Spinal cord (tissue), 10 donors: ENCODE data around the gene RPTOR. TPM values are rescaled to one million over a fixed set of nuclear protein-coding genes. Genes with fewer than 3 reads are reported as not detected.

Experiments
- DNase-seq, 6 donors: peaks; one replicate each; pipeline versions ENCODE4 v3.0.0 to v3.0.0-alpha.2; 2013 to 2015; ENCODE audit warnings: low spot score in 6 of 6, low read depth in 4 of 6
- H3K27ac ChIP-seq: one replicate; pipeline ENCODE4 v1.5.1; 2013; ENCODE audit warnings: low read depth, low read length, control low read depth
- H3K27me3 ChIP-seq: one replicate; pipeline ENCODE4 v1.6.1; 2013; ENCODE audit warnings: low read length; ENCODE audit not compliant: control insufficient read depth, insufficient read depth
- H3K36me3 ChIP-seq: one replicate; pipeline ENCODE4 v1.6.1; 2013; ENCODE audit warnings: low read length; ENCODE audit not compliant: control insufficient read depth, insufficient read depth
- H3K4me1 ChIP-seq: one replicate; pipeline ENCODE4 v1.6.1; 2013; ENCODE audit warnings: low read length; ENCODE audit not compliant: control insufficient read depth, insufficient read depth
- H3K4me3 ChIP-seq: one replicate; pipeline ENCODE4 v1.5.1; 2013; ENCODE audit warnings: low read depth, low read length, control low read depth
- H3K9me3 ChIP-seq: one replicate; pipeline ENCODE4 v1.6.1; 2013; ENCODE audit warnings: low read length; ENCODE audit not compliant: control insufficient read depth, insufficient read depth
- WGBS: methylation state at CpG from one replicate; pipeline ENCODE4 v1.1.5; 2013; ENCODE audit warnings: missing lambda C conversion rate; ENCODE audit not compliant: insufficient coverage; 5-methylcytosine and 5-hydroxymethylcytosine counted together
- polyA plus RNA-seq, 2 donors: library from polyadenylated mRNA; unstranded; fragments of 120-200 nt; gene quantifications; one replicate each; pipeline ENCODE4 v1.2.1, GENCODE V29; 2013; ENCODE audit not compliant: insufficient read length in 2 of 2
- total RNA-seq, 2 donors: library from RNA; depleted of rRNA in 1 of 2; stranded (reverse); fragments of 120-200 nt in 1 of 2; fragments of >200 nt in 1 of 2; gene quantifications; one replicate each; pipeline versions ENCODE4 v1.2.3 to v1.2.4, GENCODE V29; 2013 to 2014
- donor health status: healthy.

Gene RPTOR
- total and polyA plus RNA-seq, 4 donors = 17.1 to 27.2 (median 21.6) TPM

DNA sequence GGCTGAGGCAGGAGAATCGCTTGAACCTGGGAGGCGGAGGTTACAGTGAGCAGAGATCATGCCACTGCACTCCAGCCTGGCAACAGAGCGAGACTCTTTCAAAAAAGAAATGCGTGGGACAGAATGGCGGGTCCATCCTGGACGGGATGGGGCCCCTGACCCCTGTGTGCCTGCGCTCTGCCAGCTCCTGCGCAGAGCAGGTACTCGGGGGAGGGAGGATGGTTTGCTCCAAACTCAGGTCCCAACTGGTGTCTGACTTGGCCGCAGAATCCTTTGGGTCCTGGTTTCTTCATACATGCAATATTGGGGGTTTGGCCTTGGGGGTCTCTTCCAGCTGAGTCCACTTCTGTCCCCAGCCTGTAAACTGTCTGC, 457.4 kb downstream of the RPTOR start:
- no peak for DNase-seq
- no peak overlapping the region for H3K27ac ChIP-seq
- peaks cover 18% of the 10 kb centered on the region for H3K27me3 ChIP-seq
- H3K4me3 ChIP-seq = no peak overlapping the region
- no peaks in the 10 kb centered on the region for H3K9me3 ChIP-seq
- peaks cover 31% of the 10 kb centered on the region for H3K4me1 ChIP-seq
- H3K36me3 ChIP-seq = peaks cover 45% of the 10 kb centered on the region
- WGBS = 70% methylated on average over 10 of the region's 10 CpGs

- H3K9me3 ChIP-seq = no peaks in the 10 kb centered on the region
- H3K36me3 ChIP-seq = peaks cover 39% of the 10 kb centered on the region
- H3K27me3 ChIP-seq = peaks cover 18% of the 10 kb centered on the region
- WGBS = 55% methylated on average over 6 of the region's 21 CpGs
- no peak overlapping the region for H3K27ac ChIP-seq
- peak in 1 of 6 donors; percentile 50 for DNase-seq
- H3K4me3 ChIP-seq = no peak overlapping the region
- H3K4me1 ChIP-seq = peaks cover 31% of the 10 kb centered on the region
These were observed 458.0 kb downstream of the RPTOR start for GRCh38 chr17:81002409-81003361.

DNA sequence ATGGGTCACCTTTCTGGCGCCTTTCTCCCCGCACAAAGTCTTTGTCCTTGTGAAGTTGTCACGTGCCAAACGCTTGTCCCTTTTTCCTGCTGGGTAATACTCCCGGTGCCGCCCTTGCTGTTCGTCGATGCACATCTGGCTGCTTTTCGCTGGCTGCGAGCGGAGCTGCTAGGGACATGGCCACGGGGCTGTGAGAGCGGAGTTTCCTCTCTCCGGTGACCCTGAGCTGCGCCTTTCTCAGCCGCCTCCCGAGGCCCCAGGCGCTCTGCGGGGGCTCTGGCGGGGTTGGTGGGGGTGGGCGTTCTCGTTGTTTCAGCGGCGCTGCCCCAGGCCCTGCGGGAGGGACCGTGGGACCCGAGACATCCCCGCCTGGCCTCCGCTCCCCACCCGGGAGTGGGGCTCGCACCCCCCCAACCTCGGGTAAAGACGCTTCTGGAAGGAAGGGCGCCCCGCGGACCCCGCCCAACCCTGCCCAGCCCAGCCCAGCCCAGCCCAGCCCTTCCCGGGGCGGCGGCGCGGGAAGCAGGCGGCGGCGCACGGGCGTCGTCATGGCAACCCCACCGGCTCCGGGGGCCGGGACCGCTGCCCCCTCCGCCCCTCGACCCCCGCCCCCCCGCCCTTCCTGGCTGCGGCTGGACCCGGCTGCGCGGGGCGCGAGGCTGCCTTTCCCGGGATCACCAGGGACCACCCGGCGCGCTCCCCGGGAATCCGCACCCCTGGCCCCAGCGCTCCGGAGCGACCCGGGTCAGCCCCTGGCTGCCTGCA, 459.3 kb downstream of the RPTOR start:
- Histone ChIP-seq H3K36me3 (peaks cover 27% of the 10 kb centered on the region), H3K27me3 (peaks cover 18% of the 10 kb centered on the region), H3K4me3 (peak overlapping the region; percentile 21)

DNA sequence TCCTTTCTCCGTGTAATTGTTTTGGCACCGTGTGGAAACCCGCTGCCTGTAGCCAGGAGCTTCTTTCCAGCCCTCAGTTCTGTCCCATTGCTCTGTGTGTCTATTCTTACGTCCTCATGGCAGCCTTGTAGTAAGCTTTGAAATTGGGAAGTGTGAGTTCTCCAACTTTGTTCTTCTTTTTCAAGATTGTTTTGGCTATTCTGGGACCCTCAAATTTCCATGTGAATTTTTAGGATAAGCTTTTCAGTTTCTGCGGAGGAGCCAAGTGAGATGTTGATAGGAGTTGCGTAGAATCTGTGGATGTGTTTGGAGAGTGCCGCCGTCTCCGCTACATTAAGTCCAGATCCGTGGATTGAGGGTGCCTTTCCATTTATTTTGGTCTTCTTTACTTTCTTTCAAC, 462.3 kb downstream of the RPTOR start:
- H3K4me1 ChIP-seq = peaks cover 23% of the 10 kb centered on the region
- no peaks in the 10 kb centered on the region for H3K36me3 ChIP-seq
- no peak overlapping the region for H3K27ac ChIP-seq
- WGBS = 0% methylated on average over 4 of the region's 10 CpGs
- H3K4me3 ChIP-seq = no peak overlapping the region
- DNase-seq = peak in 1 of 6 donors; percentile 56
- H3K9me3 ChIP-seq = no peaks in the 10 kb centered on the region
- peaks cover 18% of the 10 kb centered on the region for H3K27me3 ChIP-seq

More for the DNA sequence above, 459.3 kb downstream of the RPTOR start:
- Histone ChIP-seq H3K9me3 (no peaks in the 10 kb centered on the region), H3K4me1 (peaks cover 31% of the 10 kb centered on the region), H3K27ac (no peak overlapping the region)
- WGBS = 1% methylated on average over 60 of the region's 72 CpGs
- peak in 1 of 6 donors; percentile 68 for DNase-seq

- whole genome bisulfite sequencing = 77% methylated on average over 6 of the region's 11 CpGs
- Histone ChIP-seq H3K4me3 (no peak overlapping the region), H3K4me1 (peaks cover 12% of the 10 kb centered on the region), H3K27me3 (peaks cover 18% of the 10 kb centered on the region), H3K27ac (no peak overlapping the region), H3K36me3 (no peaks in the 10 kb centered on the region), H3K9me3 (no peaks in the 10 kb centered on the region)
- no peak for DNase-seq
These were observed 463.5 kb downstream of the RPTOR start for GRCh38 chr17:81008140-81008539.

GRCh38 chr17:81009136-81009535, 464.5 kb downstream of the RPTOR start:
- DNase-seq = no peak
- Histone ChIP-seq H3K36me3 (no peaks in the 10 kb centered on the region), H3K27me3 (peaks cover 11% of the 10 kb centered on the region), H3K27ac (no peak overlapping the region), H3K9me3 (no peaks in the 10 kb centered on the region), H3K4me3 (no peak overlapping the region), H3K4me1 (peaks cover 7% of the 10 kb centered on the region)
- WGBS = 74% methylated on average over 12 of the region's 14 CpGs

DNA sequence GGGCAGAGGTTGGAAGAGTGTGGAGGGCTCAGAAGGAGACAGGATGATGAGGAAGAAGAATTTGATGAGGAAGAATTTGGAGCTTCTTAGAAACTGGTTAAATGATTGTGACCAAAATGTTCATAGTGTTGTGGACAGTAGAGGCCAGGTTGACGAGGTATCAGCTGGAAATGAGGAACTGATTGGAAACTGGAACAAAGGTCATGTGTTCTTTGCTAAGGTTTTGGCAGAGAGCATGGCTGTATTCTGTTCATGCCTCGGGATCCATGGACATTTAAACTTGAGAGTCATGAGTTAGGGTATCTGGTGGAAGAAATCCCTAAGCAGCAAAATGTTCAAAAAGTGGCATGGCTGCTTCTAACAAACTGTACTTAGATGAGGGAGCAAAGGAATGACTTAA, 466.3 kb downstream of the RPTOR start:
- WGBS = 81% methylated on average over 2 of the region's 2 CpGs
- no peaks in the 10 kb centered on the region for H3K4me1 ChIP-seq
- DNase-seq = no peak
- H3K36me3 ChIP-seq = no peaks in the 10 kb centered on the region
- H3K27me3 ChIP-seq = peaks cover 2% of the 10 kb centered on the region
- H3K27ac ChIP-seq = no peak overlapping the region
- H3K9me3 ChIP-seq = no peaks in the 10 kb centered on the region
- no peak overlapping the region for H3K4me3 ChIP-seq

DNA sequence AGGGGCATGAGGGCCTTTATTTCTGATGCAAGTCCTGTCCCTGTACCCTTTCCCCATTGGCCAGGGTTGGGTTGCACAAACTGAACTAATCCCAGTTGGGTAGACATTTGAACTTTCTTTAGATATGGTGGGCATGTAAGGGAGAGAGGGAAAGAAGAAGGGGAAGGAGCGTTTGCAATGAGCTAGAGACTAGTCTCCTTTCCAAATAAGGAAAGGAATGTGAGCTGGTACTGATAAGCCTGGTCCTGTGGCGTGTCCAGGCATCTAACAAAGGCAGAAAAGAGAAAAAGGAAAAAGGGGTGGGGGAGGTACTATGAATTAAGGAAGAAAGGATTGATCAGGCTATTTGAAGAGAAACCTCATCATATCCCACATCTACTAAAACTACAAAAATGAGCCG, 467.3 kb downstream of the RPTOR start:
- no peaks in the 10 kb centered on the region for H3K36me3 ChIP-seq
- H3K4me1 ChIP-seq = no peaks in the 10 kb centered on the region
- H3K4me3 ChIP-seq = no peak overlapping the region
- WGBS = no CpG with 5 or more reads among the region's 3 CpGs
- no peaks in the 10 kb centered on the region for H3K9me3 ChIP-seq
- no peaks in the 10 kb centered on the region for H3K27me3 ChIP-seq
- H3K27ac ChIP-seq = no peak overlapping the region
- DNase-seq = no peak

DNA sequence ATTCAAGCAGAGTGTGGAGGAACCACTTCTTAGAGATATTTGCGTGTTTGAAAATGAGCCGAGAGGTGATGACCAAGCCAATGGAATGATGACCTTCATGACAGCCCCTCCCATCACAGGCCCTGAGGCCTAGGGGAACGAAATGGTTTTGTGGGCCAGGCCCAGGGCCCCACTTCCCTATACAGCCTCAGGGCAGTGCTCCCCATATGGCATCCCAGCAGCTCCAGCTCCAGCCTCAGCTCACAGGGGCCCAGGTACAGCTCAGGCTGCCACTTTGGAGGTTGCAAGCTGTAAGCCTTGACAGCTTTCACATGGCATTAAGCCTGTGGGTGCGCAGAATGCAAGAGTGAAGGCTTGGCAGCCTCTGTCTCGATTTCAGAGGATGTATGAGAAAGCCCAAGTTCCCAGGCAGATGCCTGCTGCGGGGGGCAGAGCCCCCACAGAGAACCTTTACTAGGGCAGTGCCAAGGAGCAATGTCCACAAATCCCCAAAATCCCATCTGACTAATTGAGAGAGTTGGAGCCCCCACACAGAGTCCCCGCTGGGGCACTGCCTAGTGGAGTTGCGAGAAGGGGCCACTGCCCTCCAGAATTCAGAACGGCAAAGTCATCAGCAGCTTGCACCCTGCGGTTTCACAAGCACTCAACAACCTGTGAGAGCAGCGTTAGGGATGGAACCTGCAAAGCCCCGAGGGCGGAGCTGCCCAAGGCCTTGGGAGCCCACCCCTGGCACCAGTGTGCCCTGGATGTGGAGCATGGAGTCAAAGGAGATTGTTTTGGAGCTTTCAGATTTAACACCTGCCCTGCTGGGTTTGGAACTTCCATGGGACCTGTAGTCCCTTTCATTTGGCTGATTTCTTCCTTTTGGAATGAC, 468.2 kb downstream of the RPTOR start:
- H3K4me3 ChIP-seq = no peak overlapping the region
- no peak for DNase-seq
- H3K9me3 ChIP-seq = no peaks in the 10 kb centered on the region
- no peak overlapping the region for H3K27ac ChIP-seq
- no peaks in the 10 kb centered on the region for H3K27me3 ChIP-seq
- H3K36me3 ChIP-seq = no peaks in the 10 kb centered on the region
- WGBS = 82% methylated on average over 11 of the region's 13 CpGs
- peaks cover 4% of the 10 kb centered on the region for H3K4me1 ChIP-seq
